H1 (cell line): Measurements from ENCODE around the gene DHX34. TPM values are rescaled to one million over a fixed set of nuclear protein-coding genes. Genes with fewer than 3 reads are reported as not detected.

ENCODE experiments used
- CHD1 ChIP-seq: IDR thresholded peaks from 2 replicates; pipeline ENCODE4 v1.6.1; 2012; ENCODE audit warnings: low read depth, low read length, improper control_type of control experiment
- CTBP2 ChIP-seq: IDR thresholded peaks from 2 replicates; pipeline ENCODE4 v1.7.0; 2011; ENCODE audit warnings: borderline replicate concordance, mild to moderate bottlenecking, moderate library complexity, mixed read lengths, low read length; ENCODE audit not compliant: insufficient read depth, insufficient read length
- HDAC6 ChIP-seq: IDR thresholded peaks from one replicate; pipeline ENCODE4 v1.7.1; 2012; ENCODE audit warnings: low read depth, mild to moderate bottlenecking, inconsistent platforms, low read length, moderate library complexity
- SP1 ChIP-seq: IDR thresholded peaks from 2 replicates; pipeline ENCODE4 v1.6.1; 2011; ENCODE audit warnings: low read depth, low read length
- SRF ChIP-seq: IDR thresholded peaks from 2 replicates; pipeline ENCODE4 v1.6.1; 2011; ENCODE audit warnings: mild to moderate bottlenecking, low read depth, low read length, moderate library complexity
- polyA plus RNA-seq, 7 experiments: library from polyadenylated mRNA; depleted of rRNA in 3 of 7; stranded (reverse) in 5 of 7; unstranded in 2 of 7; fragments of >200 nt in 5 of 7; fragments of 200-250 nt in 2 of 7; gene quantifications; 1 replicate in 5 of 7; 2 replicates in 1 of 7; 4 replicates in 1 of 7; pipeline versions ENCODE4 v1.2.1 to v1.2.3, GENCODE V29; 2011 to 2013; ENCODE audit warnings: missing spikeins in 2 of 7, mixed read lengths in 2 of 7
- total RNA-seq: library from RNA; stranded (reverse); fragmentation: NEBNext Ultra II Directional; extraction: Animal tissue kit (Norgen Biotek cat#: 25700); gene quantifications from 2 replicates; pipeline ENCODE4 v1.2.1, GENCODE V29; 2021
- TF ChIP-seq, protein P1 (sequence below): fragments of 300-600 bp; sonication (generic); IDR thresholded peaks from 2 replicates; pipeline ENCODE4 v1.7.1; 2012; ENCODE audit warnings: low read length, moderate library complexity, mild to moderate bottlenecking, inconsistent platforms; ENCODE audit not compliant: insufficient replicate concordance

Gene DHX34
- total and polyA plus RNA-seq, 2 of the 8 experiments (the other 6 are each of a cell fraction or from before 2014, with no cell fraction given): 17.5 to 24.3 TPM

DNA sequence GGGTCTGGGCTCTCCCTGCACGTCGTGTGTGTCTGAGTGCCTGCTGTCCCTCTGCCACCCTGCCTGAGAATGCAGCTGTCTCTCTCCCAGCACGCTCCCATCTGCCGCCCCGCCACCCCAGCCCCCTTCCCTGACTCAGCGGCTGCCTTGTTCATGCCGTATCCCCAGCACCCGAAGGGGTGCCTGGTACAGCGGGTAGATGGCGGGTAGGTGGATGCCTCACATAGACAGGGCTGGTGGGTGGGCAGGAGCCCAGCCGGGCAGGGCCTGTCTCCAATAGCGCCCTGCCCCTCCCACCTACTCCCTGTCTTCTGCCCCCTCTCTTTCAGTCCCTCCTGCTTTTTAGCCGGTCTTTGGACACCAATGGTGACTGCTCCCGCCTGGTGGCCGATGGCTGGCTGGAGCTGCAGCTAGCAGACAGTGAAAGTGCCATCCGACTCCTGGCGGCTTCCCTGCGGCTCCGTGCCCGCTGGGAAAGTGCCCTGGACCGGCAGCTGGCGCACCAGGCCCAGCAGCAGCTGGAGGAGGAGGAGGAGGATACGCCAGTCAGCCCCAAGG is 30.3 kb downstream of the DHX34 start (continued):
- TF ChIP-seq, protein P1, sequence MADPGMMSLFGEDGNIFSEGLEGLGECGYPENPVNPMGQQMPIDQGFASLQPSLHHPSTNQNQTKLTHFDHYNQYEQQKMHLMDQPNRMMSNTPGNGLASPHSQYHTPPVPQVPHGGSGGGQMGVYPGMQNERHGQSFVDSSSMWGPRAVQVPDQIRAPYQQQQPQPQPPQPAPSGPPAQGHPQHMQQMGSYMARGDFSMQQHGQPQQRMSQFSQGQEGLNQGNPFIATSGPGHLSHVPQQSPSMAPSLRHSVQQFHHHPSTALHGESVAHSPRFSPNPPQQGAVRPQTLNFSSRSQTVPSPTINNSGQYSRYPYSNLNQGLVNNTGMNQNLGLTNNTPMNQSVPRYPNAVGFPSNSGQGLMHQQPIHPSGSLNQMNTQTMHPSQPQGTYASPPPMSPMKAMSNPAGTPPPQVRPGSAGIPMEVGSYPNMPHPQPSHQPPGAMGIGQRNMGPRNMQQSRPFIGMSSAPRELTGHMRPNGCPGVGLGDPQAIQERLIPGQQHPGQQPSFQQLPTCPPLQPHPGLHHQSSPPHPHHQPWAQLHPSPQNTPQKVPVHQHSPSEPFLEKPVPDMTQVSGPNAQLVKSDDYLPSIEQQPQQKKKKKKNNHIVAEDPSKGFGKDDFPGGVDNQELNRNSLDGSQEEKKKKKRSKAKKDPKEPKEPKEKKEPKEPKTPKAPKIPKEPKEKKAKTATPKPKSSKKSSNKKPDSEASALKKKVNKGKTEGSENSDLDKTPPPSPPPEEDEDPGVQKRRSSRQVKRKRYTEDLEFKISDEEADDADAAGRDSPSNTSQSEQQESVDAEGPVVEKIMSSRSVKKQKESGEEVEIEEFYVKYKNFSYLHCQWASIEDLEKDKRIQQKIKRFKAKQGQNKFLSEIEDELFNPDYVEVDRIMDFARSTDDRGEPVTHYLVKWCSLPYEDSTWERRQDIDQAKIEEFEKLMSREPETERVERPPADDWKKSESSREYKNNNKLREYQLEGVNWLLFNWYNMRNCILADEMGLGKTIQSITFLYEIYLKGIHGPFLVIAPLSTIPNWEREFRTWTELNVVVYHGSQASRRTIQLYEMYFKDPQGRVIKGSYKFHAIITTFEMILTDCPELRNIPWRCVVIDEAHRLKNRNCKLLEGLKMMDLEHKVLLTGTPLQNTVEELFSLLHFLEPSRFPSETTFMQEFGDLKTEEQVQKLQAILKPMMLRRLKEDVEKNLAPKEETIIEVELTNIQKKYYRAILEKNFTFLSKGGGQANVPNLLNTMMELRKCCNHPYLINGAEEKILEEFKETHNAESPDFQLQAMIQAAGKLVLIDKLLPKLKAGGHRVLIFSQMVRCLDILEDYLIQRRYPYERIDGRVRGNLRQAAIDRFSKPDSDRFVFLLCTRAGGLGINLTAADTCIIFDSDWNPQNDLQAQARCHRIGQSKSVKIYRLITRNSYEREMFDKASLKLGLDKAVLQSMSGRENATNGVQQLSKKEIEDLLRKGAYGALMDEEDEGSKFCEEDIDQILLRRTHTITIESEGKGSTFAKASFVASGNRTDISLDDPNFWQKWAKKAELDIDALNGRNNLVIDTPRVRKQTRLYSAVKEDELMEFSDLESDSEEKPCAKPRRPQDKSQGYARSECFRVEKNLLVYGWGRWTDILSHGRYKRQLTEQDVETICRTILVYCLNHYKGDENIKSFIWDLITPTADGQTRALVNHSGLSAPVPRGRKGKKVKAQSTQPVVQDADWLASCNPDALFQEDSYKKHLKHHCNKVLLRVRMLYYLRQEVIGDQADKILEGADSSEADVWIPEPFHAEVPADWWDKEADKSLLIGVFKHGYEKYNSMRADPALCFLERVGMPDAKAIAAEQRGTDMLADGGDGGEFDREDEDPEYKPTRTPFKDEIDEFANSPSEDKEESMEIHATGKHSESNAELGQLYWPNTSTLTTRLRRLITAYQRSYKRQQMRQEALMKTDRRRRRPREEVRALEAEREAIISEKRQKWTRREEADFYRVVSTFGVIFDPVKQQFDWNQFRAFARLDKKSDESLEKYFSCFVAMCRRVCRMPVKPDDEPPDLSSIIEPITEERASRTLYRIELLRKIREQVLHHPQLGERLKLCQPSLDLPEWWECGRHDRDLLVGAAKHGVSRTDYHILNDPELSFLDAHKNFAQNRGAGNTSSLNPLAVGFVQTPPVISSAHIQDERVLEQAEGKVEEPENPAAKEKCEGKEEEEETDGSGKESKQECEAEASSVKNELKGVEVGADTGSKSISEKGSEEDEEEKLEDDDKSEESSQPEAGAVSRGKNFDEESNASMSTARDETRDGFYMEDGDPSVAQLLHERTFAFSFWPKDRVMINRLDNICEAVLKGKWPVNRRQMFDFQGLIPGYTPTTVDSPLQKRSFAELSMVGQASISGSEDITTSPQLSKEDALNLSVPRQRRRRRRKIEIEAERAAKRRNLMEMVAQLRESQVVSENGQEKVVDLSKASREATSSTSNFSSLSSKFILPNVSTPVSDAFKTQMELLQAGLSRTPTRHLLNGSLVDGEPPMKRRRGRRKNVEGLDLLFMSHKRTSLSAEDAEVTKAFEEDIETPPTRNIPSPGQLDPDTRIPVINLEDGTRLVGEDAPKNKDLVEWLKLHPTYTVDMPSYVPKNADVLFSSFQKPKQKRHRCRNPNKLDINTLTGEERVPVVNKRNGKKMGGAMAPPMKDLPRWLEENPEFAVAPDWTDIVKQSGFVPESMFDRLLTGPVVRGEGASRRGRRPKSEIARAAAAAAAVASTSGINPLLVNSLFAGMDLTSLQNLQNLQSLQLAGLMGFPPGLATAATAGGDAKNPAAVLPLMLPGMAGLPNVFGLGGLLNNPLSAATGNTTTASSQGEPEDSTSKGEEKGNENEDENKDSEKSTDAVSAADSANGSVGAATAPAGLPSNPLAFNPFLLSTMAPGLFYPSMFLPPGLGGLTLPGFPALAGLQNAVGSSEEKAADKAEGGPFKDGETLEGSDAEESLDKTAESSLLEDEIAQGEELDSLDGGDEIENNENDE: no peak
- TF ChIP-seq CHD1 (no peak), SP1 (no peak), CTBP2 (no peak), SRF (no peak), HDAC6 (no peak)
- TF ChIP-seq, all 59 proteins: peak for 0
